ENCODE results near the gene TBC1D9.

- TF ChIP-seq EZH2phosphoT487 (IDR thresholded peaks at IDR 0.05; ENCODE audit: borderline replicate concordance, low read depth, low read length) = no peak
- TF ChIP-seq CTCF (conservative IDR thresholded peaks at IDR 0.05; ENCODE audit: low read length) = no peak
Observed at GRCh38 chr4:140719022-140719421, 37.2 kb downstream of the TBC1D9 start.
